A549 (cell line): ENCODE measurements around the gene HPGDS. TPM values are rescaled to one million over a fixed set of nuclear protein-coding genes. Genes with fewer than 3 reads are reported as not detected.

Experiments
- ATAC-seq, 2 experiments: fragments of 200-7000 bp in 1 of 2; fragments of >200 bp in 1 of 2; cut with Nextera tagmentation in 1 of 2; cut with Tn5 transposase in 1 of 2; 3 replicates each; pipeline versions ENCODE4 v1.8.0 to v1.9.1; 2018 to 2020; ENCODE audit warnings: mild to moderate bottlenecking in 1 of 2, moderate library complexity in 1 of 2
- CTCF ChIA-PET: fragments of 300-600 bp; sonication (Branson Sonifier 250); formaldehyde crosslinking; extraction: SDS; loops from one replicate; lab custom pipeline; 2021; ENCODE audit warnings: antibody characterized with exemption, inconsistent platforms; lab: Yijun Ruan, JAX
- POLR2A ChIA-PET: fragments of 350-600 bp; formaldehyde crosslinking; extraction: SDS; loops from one replicate; lab custom pipeline; 2021; ENCODE audit warnings: antibody characterized with exemption, inconsistent platforms; lab: Yijun Ruan, JAX
- DNase-seq, 2 experiments: peaks; one replicate each; pipeline versions ENCODE4 v3.0.0 to v3.0.0-alpha.2; 2011 to 2016; ENCODE audit warnings: low read depth in 1 of 2, low spot score in 1 of 2
- FAIRE-seq: peaks from 2 replicates; lab custom pipeline; 2011; peaks lifted over from hg19 to GRCh38; lab: Jason Lieb, UNC
- H3K27ac ChIP-seq, 2 experiments: fragments of >200 bp; sonication (Bioruptor Twin); formaldehyde crosslinking; 3 replicates each; pipeline ENCODE4 v1.5.1; 2016 to 2017
- H3K4me1 ChIP-seq: fragments of >200 bp; sonication (Bioruptor Twin); formaldehyde crosslinking; 3 replicates; pipeline ENCODE4 v1.6.1; 2016
- H3K4me2 ChIP-seq: fragments of >200 bp; sonication (Bioruptor Twin); formaldehyde crosslinking; 3 replicates; pipeline ENCODE4 v1.6.1; 2016
- H3K4me3 ChIP-seq: fragments of >200 bp; sonication (Bioruptor Twin); formaldehyde crosslinking; 3 replicates; pipeline ENCODE4 v1.5.1; 2016
- H3K9me3 ChIP-seq: fragments of >200 bp; sonication (Bioruptor Twin); formaldehyde crosslinking; 3 replicates; pipeline ENCODE4 v1.6.1; 2016
- CBX2 ChIP-seq: fragments of 200-600 bp; sonication (generic); IDR thresholded peaks from 2 replicates; pipeline ENCODE4 v1.6.1; 2016; ENCODE audit warnings: low read depth, mild to moderate bottlenecking, borderline replicate concordance
- CEBPB ChIP-seq, 2 experiments: fragments of >200 bp in 1 of 2; sonication (Bioruptor Twin) in 1 of 2; formaldehyde crosslinking in 1 of 2; IDR thresholded peaks; 2 replicates each; pipeline ENCODE4 v1.6.1; 2012 to 2016
- CHD2 ChIP-seq: fragments of 150-350 bp; IDR thresholded peaks from 2 replicates; pipeline ENCODE4 v1.6.1; 2014; ENCODE audit warnings: low read length; ENCODE audit not compliant: partially characterized antibody
- CHD4 ChIP-seq: fragments of 200-600 bp; sonication (generic); IDR thresholded peaks from 2 replicates; pipeline ENCODE4 v1.6.1; 2016; ENCODE audit warnings: antibody characterized with exemption, mild to moderate bottlenecking, borderline replicate concordance
- CTCF ChIP-seq: fragments of >200 bp; sonication (Bioruptor Twin); formaldehyde crosslinking; IDR thresholded peaks from 3 replicates; pipeline ENCODE4 v1.5.1; 2016
- JUN ChIP-seq, 2 experiments: fragments of >200 bp; sonication (Bioruptor Twin); formaldehyde crosslinking; IDR thresholded peaks; 2 replicates in 1 of 2; 3 replicates in 1 of 2; pipeline ENCODE4 v1.6.1; 2016 to 2017
- JUNB ChIP-seq: fragments of >200 bp; sonication (Bioruptor Twin); formaldehyde crosslinking; IDR thresholded peaks from 2 replicates; pipeline ENCODE4 v1.6.1; 2016
- KDM1A ChIP-seq: fragments of 200-600 bp; sonication (generic); IDR thresholded peaks from 2 replicates; pipeline ENCODE4 v1.6.1; 2016; ENCODE audit warnings: low read depth, mild to moderate bottlenecking
- KDM5A ChIP-seq: fragments of 200-600 bp; sonication (generic); IDR thresholded peaks from 2 replicates; pipeline ENCODE4 v1.6.1; 2016; ENCODE audit warnings: antibody characterized with exemption, mild to moderate bottlenecking
- NFE2L2 ChIP-seq: fragments of 150-350 bp; conservative IDR thresholded peaks from 2 replicates; pipeline ENCODE4 v1.6.1; 2014; ENCODE audit warnings: low read length
- NPAS2 ChIP-seq: fragments of 250-450 bp; sonication (Bioruptor Pico); IDR thresholded peaks from 2 replicates; pipeline ENCODE4 v1.8.0; 2022; ENCODE audit warnings: mild to moderate bottlenecking, moderate library complexity, borderline replicate concordance
- POLR2AphosphoS2 ChIP-seq: conservative IDR thresholded peaks from 2 replicates; pipeline ENCODE4 v1.6.1; 2012; ENCODE audit warnings: low read length, improper control_type of control experiment, inconsistent platforms
- RAD21 ChIP-seq, 2 experiments: fragments of >200 bp in 1 of 2; sonication (Bioruptor Twin) in 1 of 2; formaldehyde crosslinking in 1 of 2; IDR thresholded peaks in 1 of 2; conservative IDR thresholded peaks in 1 of 2; 2 replicates in 1 of 2; 3 replicates in 1 of 2; pipeline ENCODE4 v1.6.1; 2012 to 2018; ENCODE audit warnings: inconsistent platforms in 1 of 2
- RFX5 ChIP-seq: fragments of 450-650 bp; IDR thresholded peaks from 2 replicates; pipeline ENCODE4 v1.7.1; 2014; ENCODE audit warnings: antibody characterized with exemption, mild to moderate bottlenecking, moderate library complexity
- SREBF2 ChIP-seq: fragments of 450-650 bp; IDR thresholded peaks from 2 replicates; pipeline ENCODE4 v1.6.1; 2014; ENCODE audit warnings: mild to moderate bottlenecking, moderate library complexity
- ZNF302 ChIP-seq: fragments of 250-450 bp; sonication (Bioruptor Pico); IDR thresholded peaks from 2 replicates; pipeline ENCODE4 v1.9.0; 2021; ENCODE audit warnings: inconsistent platforms, mild to moderate bottlenecking, moderate library complexity
- WGBS: methylation state at CpG from one replicate; pipeline ENCODE4 v1.1.6; 2017; ENCODE audit errors: missing lambda C conversion rate; 5-methylcytosine and 5-hydroxymethylcytosine counted together
- polyA plus RNA-seq, 4 experiments: library from polyadenylated mRNA; depleted of rRNA in 3 of 4; stranded (reverse); fragments of >200 nt; fragmentation: RNase III in 1 of 4; extraction: RNeasy Plus Mini Kit Qiagen cat#74134 plus additional on column Dnase treatment in 1 of 4; gene quantifications; 2 replicates in 3 of 4; 3 replicates in 1 of 4; pipeline ENCODE4 v1.2.3, GENCODE V29; 2011 to 2017
- TF ChIP-seq, protein P1 (sequence below): fragments of 150-350 bp; IDR thresholded peaks from 2 replicates; pipeline ENCODE4 v1.6.1; 2014; ENCODE audit warnings: low read depth, mild to moderate bottlenecking, low read length
- TF ChIP-seq, protein P2 (sequence below): fragments of 250-450 bp; sonication (Bioruptor Pico); IDR thresholded peaks from 2 replicates; pipeline ENCODE4 v1.5.0; 2021; ENCODE audit warnings: mild to moderate bottlenecking, moderate library complexity, borderline replicate concordance

Gene HPGDS
- polyA plus RNA-seq, 2 of the 4 experiments (the other 2 are of a cell fraction): not detected

GRCh38 chr4:94276204-94276603, 66.4 kb downstream of the HPGDS start:
- no peak overlapping the region for H3K4me3 ChIP-seq
- POLR2A ChIA-PET: no interaction called here
- H3K27ac ChIP-seq: no peak overlapping the region
- DNase-seq (no peak), FAIRE-seq (no peak), ATAC-seq (no peak)
- no peaks in the 10 kb centered on the region for H3K9me3 ChIP-seq
- no peak overlapping the region for H3K4me2 ChIP-seq
- H3K4me1 ChIP-seq: no peaks in the 10 kb centered on the region
- CTCF ChIA-PET: interaction anchor here (0.6 kb wide), 1 partner anchor 56 kb away, joined by 3 read pairs; no protein-coding TSS in a partner anchor
- 93% methylated on average over 7 of the region's 7 CpGs for WGBS
- TF ChIP-seq CTCF (no peak), CEBPB (IDR thresholded peaks at IDR 0.05) (0 out of 4 replicates have a peak, but pooled peaks of 1 of the 2 experiments have one; percentile 16)
- TF ChIP-seq, all 56 proteins: peak for 1

DNA sequence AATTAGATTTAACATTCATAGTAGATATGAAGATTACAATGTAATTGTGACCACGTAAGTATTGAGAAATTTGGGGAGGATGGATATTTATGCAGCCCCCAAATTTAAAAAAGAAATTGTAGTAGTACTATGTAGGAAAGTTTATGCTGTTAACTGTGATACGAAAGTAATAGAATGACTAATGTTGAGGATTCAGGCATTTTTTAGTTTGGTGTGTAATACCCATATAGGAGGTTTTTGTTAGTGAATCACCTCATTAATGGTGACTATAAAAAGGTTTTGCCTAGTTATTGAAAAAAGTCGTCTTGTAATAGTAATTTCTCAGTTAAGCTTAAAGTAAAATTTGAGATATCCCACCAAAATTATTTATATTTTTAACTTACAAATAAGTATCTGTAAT, 67.7 kb downstream of the HPGDS start:
- WGBS: 91% methylated on average over 3 of the region's 3 CpGs
- FAIRE-seq (no peak), DNase-seq (no peak), ATAC-seq (no peak)
- ChIA-PET POLR2A (no interaction called here), CTCF (interaction anchor here (0.7 kb wide), 1 partner anchor 1038 kb away, joined by 3 read pairs; no protein-coding TSS in a partner anchor)
- H3K9me3 ChIP-seq: no peaks in the 10 kb centered on the region
- no peak overlapping the region for H3K4me3 ChIP-seq
- TF ChIP-seq POLR2AphosphoS2 (no peak), JUNB (no peak), NPAS2 (no peak), KDM5A (no peak), CEBPB (IDR thresholded peaks at IDR 0.05) (no peak), NFE2L2 (no peak), ZNF302 (CRISPR knock-in tag) (no peak), CHD2 (no peak), KDM1A (no peak), JUN (IDR thresholded peaks at IDR 0.05) (no peak), CTCF (no peak), RAD21 (conservative IDR thresholded peaks at IDR 0.05 in 1 of 2, IDR thresholded peaks at IDR 0.05 in 1 of 2) (no peak), RFX5 (no peak), CBX2 (no peak), SREBF2 (no peak), CHD4 (no peak)
- TF ChIP-seq, protein P1, sequence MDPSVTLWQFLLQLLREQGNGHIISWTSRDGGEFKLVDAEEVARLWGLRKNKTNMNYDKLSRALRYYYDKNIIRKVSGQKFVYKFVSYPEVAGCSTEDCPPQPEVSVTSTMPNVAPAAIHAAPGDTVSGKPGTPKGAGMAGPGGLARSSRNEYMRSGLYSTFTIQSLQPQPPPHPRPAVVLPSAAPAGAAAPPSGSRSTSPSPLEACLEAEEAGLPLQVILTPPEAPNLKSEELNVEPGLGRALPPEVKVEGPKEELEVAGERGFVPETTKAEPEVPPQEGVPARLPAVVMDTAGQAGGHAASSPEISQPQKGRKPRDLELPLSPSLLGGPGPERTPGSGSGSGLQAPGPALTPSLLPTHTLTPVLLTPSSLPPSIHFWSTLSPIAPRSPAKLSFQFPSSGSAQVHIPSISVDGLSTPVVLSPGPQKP: no peak
- TF ChIP-seq, protein P2, sequence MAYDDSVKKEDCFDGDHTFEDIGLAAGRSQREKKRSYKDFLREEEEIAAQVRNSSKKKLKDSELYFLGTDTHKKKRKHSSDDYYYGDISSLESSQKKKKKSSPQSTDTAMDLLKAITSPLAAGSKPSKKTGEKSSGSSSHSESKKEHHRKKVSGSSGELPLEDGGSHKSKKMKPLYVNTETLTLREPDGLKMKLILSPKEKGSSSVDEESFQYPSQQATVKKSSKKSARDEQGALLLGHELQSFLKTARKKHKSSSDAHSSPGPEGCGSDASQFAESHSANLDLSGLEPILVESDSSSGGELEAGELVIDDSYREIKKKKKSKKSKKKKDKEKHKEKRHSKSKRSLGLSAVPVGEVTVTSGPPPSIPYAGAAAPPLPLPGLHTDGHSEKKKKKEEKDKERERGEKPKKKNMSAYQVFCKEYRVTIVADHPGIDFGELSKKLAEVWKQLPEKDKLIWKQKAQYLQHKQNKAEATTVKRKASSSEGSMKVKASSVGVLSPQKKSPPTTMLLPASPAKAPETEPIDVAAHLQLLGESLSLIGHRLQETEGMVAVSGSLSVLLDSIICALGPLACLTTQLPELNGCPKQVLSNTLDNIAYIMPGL (CRISPR knock-in tag): no peak
- no peak overlapping the region for H3K4me2 ChIP-seq
- no peak overlapping the region for H3K27ac ChIP-seq
- no peaks in the 10 kb centered on the region for H3K4me1 ChIP-seq
